ENCODE results near the gene WDHD1. TPM values are rescaled to one million over a fixed set of nuclear protein-coding genes. Genes with fewer than 3 reads are reported as not detected.

Gene WDHD1
- total RNA-seq, 2 experiments from 2014 or later, result 33.5 to 60.3 TPM

DNA sequence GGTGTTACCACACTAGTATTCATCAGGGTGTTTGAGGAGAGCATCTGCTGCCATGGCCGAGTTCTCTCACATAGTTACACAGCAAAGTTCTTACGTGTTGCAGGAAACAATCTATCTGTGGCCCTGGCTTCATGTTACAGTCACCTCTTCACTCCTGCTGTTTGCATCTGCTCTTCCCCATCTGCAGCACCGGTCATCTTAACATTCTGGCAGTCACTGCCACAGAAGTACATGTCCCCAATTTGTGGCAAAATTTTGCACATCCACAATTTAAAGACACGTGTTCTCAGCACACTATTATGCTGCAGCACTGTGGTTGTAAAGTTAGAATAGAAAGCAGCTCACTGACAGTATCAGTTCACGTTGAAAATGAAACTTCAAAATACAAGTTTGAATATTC, 47.8 kb upstream of the WDHD1 start:
- no peak overlapping the region for H3K27ac ChIP-seq (ENCODE audit: low read depth, low read length, poor library complexity, severe bottlenecking)
- no peaks in the 10 kb centered on the region for H3K79me2 ChIP-seq (ENCODE audit: insufficient read depth, low read depth, low read length)
- peak; percentile 43 for DNase-seq (ENCODE audit: low spot score)

DNA sequence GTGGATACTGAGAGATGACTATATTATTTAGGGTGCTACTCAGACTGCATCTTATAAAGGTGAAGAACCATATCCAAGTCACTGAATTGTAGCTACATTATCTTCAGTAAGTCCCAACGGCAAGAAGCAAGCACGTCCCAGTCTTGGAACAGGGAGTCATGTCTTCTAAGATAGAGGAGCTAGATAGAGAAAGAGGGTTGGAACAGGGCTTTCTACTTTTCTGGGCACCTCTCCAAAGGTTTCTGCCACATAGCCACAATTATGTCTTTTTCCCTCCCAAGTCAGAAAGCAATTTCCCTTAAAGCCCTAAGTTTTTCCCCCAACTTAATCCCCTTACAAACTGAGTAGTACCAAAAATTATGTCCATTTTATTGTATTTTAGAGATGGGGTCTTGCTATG, 47.0 kb upstream of the WDHD1 start:
- CTCF ChIA-PET (ENCODE audit: unreplicated experiment), result no interaction called here
- BruUV-seq (replicated peaks), result no TSS peak
- Histone ChIP-seq H3K4me1 (ENCODE audit: insufficient read depth, low read length, poor library complexity, severe bottlenecking) (peaks cover 29% of the 10 kb centered on the region), H3K4me2 (ENCODE audit: low read length) (no peak overlapping the region), H3K9me3 (ENCODE audit: low read length) (no peaks in the 10 kb centered on the region), H3K79me2 (ENCODE audit: insufficient read depth, low read depth, low read length) (no peaks in the 10 kb centered on the region), H2AFZ (ENCODE audit: low read length) (no peak overlapping the region), H3K27ac (ENCODE audit: low read depth, low read length, poor library complexity, severe bottlenecking) (no peak overlapping the region), H4K20me1 (ENCODE audit: insufficient read depth, low read length) (no peaks in the 10 kb centered on the region), H3K9me2 (ENCODE audit: insufficient read depth, low read length) (no peaks in the 10 kb centered on the region), H3K36me3 (ENCODE audit: insufficient read depth, low read length) (0 out of 2 replicates have a peak, but pooled peaks cover 7% of the 10 kb centered on the region), H3K4me3 (ENCODE audit: low read depth, low read length, poor library complexity, severe bottlenecking) (no peak overlapping the region)
- intact Hi-C loops (cut with micrococcal nuclease; ENCODE audit: unreplicated experiment), result no loop called here
- TF ChIP-seq, protein P1, sequence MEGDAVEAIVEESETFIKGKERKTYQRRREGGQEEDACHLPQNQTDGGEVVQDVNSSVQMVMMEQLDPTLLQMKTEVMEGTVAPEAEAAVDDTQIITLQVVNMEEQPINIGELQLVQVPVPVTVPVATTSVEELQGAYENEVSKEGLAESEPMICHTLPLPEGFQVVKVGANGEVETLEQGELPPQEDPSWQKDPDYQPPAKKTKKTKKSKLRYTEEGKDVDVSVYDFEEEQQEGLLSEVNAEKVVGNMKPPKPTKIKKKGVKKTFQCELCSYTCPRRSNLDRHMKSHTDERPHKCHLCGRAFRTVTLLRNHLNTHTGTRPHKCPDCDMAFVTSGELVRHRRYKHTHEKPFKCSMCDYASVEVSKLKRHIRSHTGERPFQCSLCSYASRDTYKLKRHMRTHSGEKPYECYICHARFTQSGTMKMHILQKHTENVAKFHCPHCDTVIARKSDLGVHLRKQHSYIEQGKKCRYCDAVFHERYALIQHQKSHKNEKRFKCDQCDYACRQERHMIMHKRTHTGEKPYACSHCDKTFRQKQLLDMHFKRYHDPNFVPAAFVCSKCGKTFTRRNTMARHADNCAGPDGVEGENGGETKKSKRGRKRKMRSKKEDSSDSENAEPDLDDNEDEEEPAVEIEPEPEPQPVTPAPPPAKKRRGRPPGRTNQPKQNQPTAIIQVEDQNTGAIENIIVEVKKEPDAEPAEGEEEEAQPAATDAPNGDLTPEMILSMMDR (conservative IDR thresholded peaks at IDR 0.05; ENCODE audit: low read length), result no peak
- no peak for TF ChIP-seq EZH2phosphoT487 (IDR thresholded peaks at IDR 0.05; ENCODE audit: borderline replicate concordance, low read depth, low read length)
- POLR2A ChIA-PET, result interaction anchor here (1.1 kb wide), 1 partner anchor 9 kb away, joined by 3 read pairs; no protein-coding TSS in a partner anchor
- no peak for DNase-seq (ENCODE audit: low spot score)

More for the DNA sequence above, 47.8 kb upstream of the WDHD1 start:
- Histone ChIP-seq H3K4me1 (ENCODE audit: insufficient read depth, low read length, poor library complexity, severe bottlenecking) (peaks cover 29% of the 10 kb centered on the region), H3K36me3 (ENCODE audit: insufficient read depth, low read length) (0 out of 2 replicates have a peak, but pooled peaks cover 4% of the 10 kb centered on the region), H2AFZ (ENCODE audit: low read length) (peak overlapping the region; percentile 75), H3K9me2 (ENCODE audit: insufficient read depth, low read length) (no peaks in the 10 kb centered on the region), H4K20me1 (ENCODE audit: insufficient read depth, low read length) (no peaks in the 10 kb centered on the region), H3K4me2 (ENCODE audit: low read length) (peak overlapping the region; percentile 58), H3K9me3 (ENCODE audit: low read length) (no peaks in the 10 kb centered on the region), H3K4me3 (ENCODE audit: low read depth, low read length, poor library complexity, severe bottlenecking) (peak overlapping the region; percentile 3)
- BruUV-seq (replicated peaks), result no TSS peak
- POLR2A ChIA-PET, result interaction anchor here (0.9 to 1.1 kb wide), 2 partner anchors 15 to 40 kb away, joined by 3 to 4 read pairs; no protein-coding TSS in a partner anchor
- TF ChIP-seq, protein P1 (conservative IDR thresholded peaks at IDR 0.05; ENCODE audit: low read length), result no peak
- TF ChIP-seq EZH2phosphoT487 (IDR thresholded peaks at IDR 0.05; ENCODE audit: borderline replicate concordance, low read depth, low read length), result no peak
- intact Hi-C loops (cut with micrococcal nuclease; ENCODE audit: unreplicated experiment), result no loop called here
- CTCF ChIA-PET (ENCODE audit: unreplicated experiment), result no interaction called here

DNA sequence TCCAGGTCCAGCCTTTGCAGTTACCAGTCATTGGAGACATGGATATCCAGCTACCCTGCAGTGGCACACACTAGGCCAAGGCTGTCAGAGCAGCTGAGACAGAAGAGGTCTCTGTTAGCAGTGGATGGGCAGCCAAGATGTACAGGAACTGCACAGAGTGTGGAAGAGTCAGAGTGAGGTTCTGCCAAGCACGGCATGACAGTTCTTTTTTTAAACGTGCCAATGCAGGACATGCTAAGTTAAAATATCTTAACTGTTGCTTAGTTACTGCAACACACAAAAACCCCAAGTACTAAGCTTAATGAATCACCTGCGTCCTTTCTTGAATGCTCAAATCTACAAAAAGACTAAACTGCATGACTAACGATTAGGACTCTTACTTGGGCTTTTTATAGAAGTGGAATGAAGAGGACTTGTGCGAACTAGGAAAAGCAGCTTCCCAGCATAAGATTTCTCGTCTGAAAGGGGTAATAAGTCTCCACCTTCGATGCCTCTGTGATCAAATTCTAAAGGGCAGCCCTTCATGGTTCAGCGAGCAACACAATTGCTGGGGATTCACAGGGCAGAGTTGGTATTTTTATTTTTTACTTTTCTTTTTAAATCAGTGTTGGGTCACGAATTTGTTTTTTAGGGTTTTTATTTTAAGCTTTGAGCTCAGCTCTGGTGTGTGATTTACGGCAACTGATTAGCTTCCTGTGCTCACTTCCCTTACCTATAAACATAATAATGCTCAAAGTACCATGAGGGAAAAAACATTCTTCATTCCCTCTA, 45.2 kb upstream of the WDHD1 start:
- peak overlapping the region; percentile 35; the same call in 1 of the 2 replicates for H2AFZ ChIP-seq (ENCODE audit: low read length)
- H3K9me2 ChIP-seq (ENCODE audit: insufficient read depth, low read length), result no peaks in the 10 kb centered on the region
- H4K20me1 ChIP-seq (ENCODE audit: insufficient read depth, low read length), result no peaks in the 10 kb centered on the region
- peaks cover 20% of the 10 kb centered on the region for H3K36me3 ChIP-seq (ENCODE audit: insufficient read depth, low read length)
- H3K27ac ChIP-seq (ENCODE audit: low read depth, low read length, poor library complexity, severe bottlenecking), result peak overlapping the region; percentile 42
- peak overlapping the region; percentile 66 for H3K4me2 ChIP-seq (ENCODE audit: low read length)
- CTCF ChIA-PET (ENCODE audit: unreplicated experiment), result interaction anchor here (1.2 kb wide), 1 partner anchor 27 kb away, joined by 4 read pairs; no protein-coding TSS in a partner anchor
- no peaks in the 10 kb centered on the region for H3K79me2 ChIP-seq (ENCODE audit: insufficient read depth, low read depth, low read length)
- H3K4me1 ChIP-seq (ENCODE audit: insufficient read depth, low read length, poor library complexity, severe bottlenecking), result peaks cover 29% of the 10 kb centered on the region
- intact Hi-C loops (cut with micrococcal nuclease; ENCODE audit: unreplicated experiment), result no loop called here
- TF ChIP-seq, protein P1 (conservative IDR thresholded peaks at IDR 0.05; ENCODE audit: low read length), result no peak
- TF ChIP-seq EZH2phosphoT487 (IDR thresholded peaks at IDR 0.05; ENCODE audit: borderline replicate concordance, low read depth, low read length), result no peak
- no peaks in the 10 kb centered on the region for H3K9me3 ChIP-seq (ENCODE audit: low read length)
- POLR2A ChIA-PET, result interaction anchor here (0.5 to 3.6 kb wide), 18 partner anchors 11 to 588 kb away, joined by 3 to 15 read pairs (median 4); partner anchors contain the start of genes MAPK1IP1L, SOCS4 and WDHD1
- no TSS peak for BruUV-seq (replicated peaks)
- peak overlapping the region; percentile 29 for H3K4me3 ChIP-seq (ENCODE audit: low read depth, low read length, poor library complexity, severe bottlenecking)
- peak; percentile 36 for DNase-seq (ENCODE audit: low spot score)
